A549 (cell line): ENCODE data around the gene PNPLA1. TPM values are rescaled to one million over a fixed set of nuclear protein-coding genes. Genes with fewer than 3 reads are reported as not detected.

Experiments
- ATAC-seq, 2 experiments: fragments of 200-7000 bp in 1 of 2; fragments of >200 bp in 1 of 2; cut with Nextera tagmentation in 1 of 2; cut with Tn5 transposase in 1 of 2; 3 replicates each; pipeline versions ENCODE4 v1.8.0 to v1.9.1; 2018 to 2020; ENCODE audit warnings: mild to moderate bottlenecking in 1 of 2, moderate library complexity in 1 of 2
- CTCF ChIA-PET: fragments of 300-600 bp; sonication (Branson Sonifier 250); formaldehyde crosslinking; extraction: SDS; loops from one replicate; lab custom pipeline; 2021; ENCODE audit warnings: antibody characterized with exemption, inconsistent platforms; lab: Yijun Ruan, JAX
- POLR2A ChIA-PET: fragments of 350-600 bp; formaldehyde crosslinking; extraction: SDS; loops from one replicate; lab custom pipeline; 2021; ENCODE audit warnings: antibody characterized with exemption, inconsistent platforms; lab: Yijun Ruan, JAX
- DNase-seq, 2 experiments: peaks; one replicate each; pipeline versions ENCODE4 v3.0.0 to v3.0.0-alpha.2; 2011 to 2016; ENCODE audit warnings: low read depth in 1 of 2, low spot score in 1 of 2
- FAIRE-seq: peaks from 2 replicates; lab custom pipeline; 2011; peaks lifted over from hg19 to GRCh38; lab: Jason Lieb, UNC
- H3K27ac ChIP-seq, 2 experiments: fragments of >200 bp; sonication (Bioruptor Twin); formaldehyde crosslinking; 3 replicates each; pipeline ENCODE4 v1.5.1; 2016 to 2017
- H3K4me1 ChIP-seq: fragments of >200 bp; sonication (Bioruptor Twin); formaldehyde crosslinking; 3 replicates; pipeline ENCODE4 v1.6.1; 2016
- H3K4me2 ChIP-seq: fragments of >200 bp; sonication (Bioruptor Twin); formaldehyde crosslinking; 3 replicates; pipeline ENCODE4 v1.6.1; 2016
- H3K4me3 ChIP-seq: fragments of >200 bp; sonication (Bioruptor Twin); formaldehyde crosslinking; 3 replicates; pipeline ENCODE4 v1.5.1; 2016
- H3K9me3 ChIP-seq: fragments of >200 bp; sonication (Bioruptor Twin); formaldehyde crosslinking; 3 replicates; pipeline ENCODE4 v1.6.1; 2016
- ATOH8 ChIP-seq: fragments of 250-450 bp; sonication (Bioruptor Pico); IDR thresholded peaks from 2 replicates; pipeline ENCODE4 v1.5.0; 2020; ENCODE audit warnings: low read depth, mild to moderate bottlenecking, moderate library complexity
- BHLHE40 ChIP-seq: IDR thresholded peaks from 2 replicates; pipeline ENCODE4 v1.6.1; 2012; ENCODE audit warnings: low read depth, low read length, inconsistent platforms
- CBX8 ChIP-seq: fragments of 200-600 bp; sonication (generic); IDR thresholded peaks from 2 replicates; pipeline ENCODE4 v1.6.1; 2016
- CHD2 ChIP-seq: fragments of 150-350 bp; IDR thresholded peaks from 2 replicates; pipeline ENCODE4 v1.6.1; 2014; ENCODE audit warnings: low read length; ENCODE audit not compliant: partially characterized antibody
- E2F6 ChIP-seq: IDR thresholded peaks from 2 replicates; pipeline ENCODE4 v1.6.1; 2012; ENCODE audit warnings: low read depth, borderline replicate concordance
- EHF ChIP-seq: fragments of 250-450 bp; sonication (Bioruptor Pico); IDR thresholded peaks from 2 replicates; pipeline ENCODE4 v1.5.0; 2020; ENCODE audit warnings: mild to moderate bottlenecking
- ELK1 ChIP-seq: fragments of 150-350 bp; IDR thresholded peaks from 2 replicates; pipeline ENCODE4 v1.6.1; 2014; ENCODE audit warnings: low read depth, mild to moderate bottlenecking, low read length
- HMGXB4 ChIP-seq: fragments of 250-450 bp; sonication (Bioruptor Pico); IDR thresholded peaks from 2 replicates; pipeline ENCODE4 v1.5.0; 2021; ENCODE audit warnings: mild to moderate bottlenecking, moderate library complexity, borderline replicate concordance
- HOXB13 ChIP-seq: fragments of 250-450 bp; sonication (Bioruptor Pico); IDR thresholded peaks from 2 replicates; pipeline ENCODE4 v1.5.0; 2020; ENCODE audit warnings: low read depth, mild to moderate bottlenecking, moderate library complexity
- HOXB5 ChIP-seq: fragments of 250-450 bp; sonication (Bioruptor Pico); IDR thresholded peaks from 2 replicates; pipeline ENCODE4 v1.5.0; 2020; ENCODE audit warnings: mild to moderate bottlenecking, moderate library complexity
- JUN ChIP-seq, 2 experiments: fragments of >200 bp; sonication (Bioruptor Twin); formaldehyde crosslinking; IDR thresholded peaks; 2 replicates in 1 of 2; 3 replicates in 1 of 2; pipeline ENCODE4 v1.6.1; 2016 to 2017
- KDM1A ChIP-seq: fragments of 200-600 bp; sonication (generic); IDR thresholded peaks from 2 replicates; pipeline ENCODE4 v1.6.1; 2016; ENCODE audit warnings: low read depth, mild to moderate bottlenecking
- MAZ ChIP-seq: fragments of 150-350 bp; IDR thresholded peaks from 2 replicates; pipeline ENCODE4 v1.6.1; 2014; ENCODE audit warnings: antibody characterized with exemption, low read depth, low read length, borderline replicate concordance
- MYC ChIP-seq: IDR thresholded peaks from 2 replicates; pipeline ENCODE4 v1.6.1; 2012; ENCODE audit warnings: mild to moderate bottlenecking, inconsistent platforms, low read length, improper control_type of control experiment, borderline replicate concordance
- RAD21 ChIP-seq, 2 experiments: fragments of >200 bp in 1 of 2; sonication (Bioruptor Twin) in 1 of 2; formaldehyde crosslinking in 1 of 2; IDR thresholded peaks in 1 of 2; conservative IDR thresholded peaks in 1 of 2; 2 replicates in 1 of 2; 3 replicates in 1 of 2; pipeline ENCODE4 v1.6.1; 2012 to 2018; ENCODE audit warnings: inconsistent platforms in 1 of 2
- RFX5 ChIP-seq: fragments of 450-650 bp; IDR thresholded peaks from 2 replicates; pipeline ENCODE4 v1.7.1; 2014; ENCODE audit warnings: antibody characterized with exemption, mild to moderate bottlenecking, moderate library complexity
- RNF2 ChIP-seq: fragments of 200-600 bp; sonication (generic); IDR thresholded peaks from 2 replicates; pipeline ENCODE4 v1.6.1; 2016; ENCODE audit warnings: low read depth, mild to moderate bottlenecking, antibody characterized with exemption, moderate library complexity, borderline replicate concordance
- TP53 ChIP-seq: fragments of 250-450 bp; sonication (Bioruptor Pico); IDR thresholded peaks from 2 replicates; pipeline ENCODE4 v1.5.0; 2021; ENCODE audit warnings: mild to moderate bottlenecking, moderate library complexity
- USF2 ChIP-seq: fragments of 450-650 bp; IDR thresholded peaks from 2 replicates; pipeline ENCODE4 v1.6.1; 2014; ENCODE audit warnings: antibody characterized with exemption
- ZC3H11A ChIP-seq: fragments of 450-650 bp; IDR thresholded peaks from 2 replicates; pipeline ENCODE4 v1.6.1; 2014; ENCODE audit warnings: antibody characterized with exemption, mild to moderate bottlenecking
- ZFP36 ChIP-seq: fragments of 450-650 bp; IDR thresholded peaks from 2 replicates; pipeline ENCODE4 v1.6.1; 2014; ENCODE audit warnings: borderline replicate concordance; ENCODE audit not compliant: partially characterized antibody
- ZNF302 ChIP-seq: fragments of 250-450 bp; sonication (Bioruptor Pico); IDR thresholded peaks from 2 replicates; pipeline ENCODE4 v1.9.0; 2021; ENCODE audit warnings: inconsistent platforms, mild to moderate bottlenecking, moderate library complexity
- WGBS: methylation state at CpG from one replicate; pipeline ENCODE4 v1.1.6; 2017; ENCODE audit errors: missing lambda C conversion rate; 5-methylcytosine and 5-hydroxymethylcytosine counted together
- polyA plus RNA-seq, 4 experiments: library from polyadenylated mRNA; depleted of rRNA in 3 of 4; stranded (reverse); fragments of >200 nt; fragmentation: RNase III in 1 of 4; extraction: RNeasy Plus Mini Kit Qiagen cat#74134 plus additional on column Dnase treatment in 1 of 4; gene quantifications; 2 replicates in 3 of 4; 3 replicates in 1 of 4; pipeline ENCODE4 v1.2.3, GENCODE V29; 2011 to 2017

Gene PNPLA1
- polyA plus RNA-seq, 2 of the 4 experiments (the other 2 are of a cell fraction), result 0.09 TPM; not detected in 1

GRCh38 chr6:36239774-36240173 lies 30.1 kb upstream of the PNPLA1 start:
- Histone ChIP-seq H3K27ac (no peak overlapping the region), H3K4me1 (no peaks in the 10 kb centered on the region), H3K4me2 (no peak overlapping the region), H3K9me3 (no peaks in the 10 kb centered on the region), H3K4me3 (no peak overlapping the region)
- POLR2A ChIA-PET, result no interaction called here
- WGBS, result 74% methylated on average over 5 of the region's 5 CpGs
- TF ChIP-seq E2F6 (no peak), MYC (no peak), CHD2 (no peak), ZNF302 (CRISPR knock-in tag) (no peak)
- ATAC-seq (no peak), FAIRE-seq (no peak), DNase-seq (no peak)
- CTCF ChIA-PET, result no interaction called here

GRCh38 chr6:36241728-36242127 lies 28.1 kb upstream of the PNPLA1 start:
- WGBS, result 60% methylated on average over 10 of the region's 10 CpGs
- TF ChIP-seq E2F6, result no peak
- TF ChIP-seq, all 56 proteins: peak for 0
- Histone ChIP-seq H3K4me1 (no peaks in the 10 kb centered on the region), H3K4me2 (no peak overlapping the region), H3K9me3 (no peaks in the 10 kb centered on the region), H3K4me3 (no peak overlapping the region), H3K27ac (no peak overlapping the region)
- CTCF ChIA-PET, result no interaction called here
- POLR2A ChIA-PET, result interaction anchor here (0.6 kb wide), 1 partner anchor 45 kb away, joined by 3 read pairs; the partner anchor contains the start of gene BRPF3
- ATAC-seq (no peak), DNase-seq (no peak), FAIRE-seq (no peak)

- 79% methylated on average over 4 of the region's 5 CpGs for WGBS
These were observed 27.7 kb upstream of the PNPLA1 start for GRCh38 chr6:36242161-36242560.

GRCh38 chr6:36242626-36243025 lies 27.2 kb upstream of the PNPLA1 start:
- no peaks in the 10 kb centered on the region for H3K4me1 ChIP-seq
- POLR2A ChIA-PET, result interaction anchor here (0.6 kb wide), 1 partner anchor 46 kb away, joined by 3 read pairs; the partner anchor contains the start of gene BRPF3
- CTCF ChIA-PET, result interaction anchor here (1.2 kb wide), 2 partner anchors 98 to 110 kb away, joined by 3 to 4 read pairs; no protein-coding TSS in a partner anchor
- DNase-seq (no peak), FAIRE-seq (no peak), ATAC-seq (no peak)
- 60% methylated on average over 4 of the region's 4 CpGs for WGBS
- H3K4me2 ChIP-seq, result no peak overlapping the region
- H3K27ac ChIP-seq, result no peak overlapping the region
- H3K9me3 ChIP-seq, result no peaks in the 10 kb centered on the region
- H3K4me3 ChIP-seq, result no peak overlapping the region
- no peak for TF ChIP-seq HMGXB4
- TF ChIP-seq HOXB13, result no peak
- no peak for TF ChIP-seq JUN (IDR thresholded peaks at IDR 0.05)
- no peak for TF ChIP-seq CBX8
- no peak for TF ChIP-seq KDM1A
- TF ChIP-seq ELK1, result no peak
- TF ChIP-seq HOXB5 (CRISPR knock-in tag), result no peak
- no peak for TF ChIP-seq RFX5
- TF ChIP-seq EHF (CRISPR knock-in tag), result no peak
- no peak for TF ChIP-seq TP53 (CRISPR knock-in tag)
- no peak for TF ChIP-seq ZFP36
- TF ChIP-seq MAZ, result no peak
- TF ChIP-seq ZC3H11A, result no peak
- TF ChIP-seq RNF2, result no peak
- no peak for TF ChIP-seq BHLHE40
- TF ChIP-seq USF2, result no peak

More at GRCh38 chr6:36242161-36242560, 27.7 kb upstream of the PNPLA1 start:
- no peak for DNase-seq
- TF ChIP-seq ATOH8 (CRISPR knock-in tag), result no peak
- TF ChIP-seq RAD21 (conservative IDR thresholded peaks at IDR 0.05 in 1 of 2, IDR thresholded peaks at IDR 0.05 in 1 of 2), result no peak
- TF ChIP-seq RNF2, result no peak
- TF ChIP-seq HOXB13, result no peak
- Histone ChIP-seq H3K4me1 (no peaks in the 10 kb centered on the region), H3K27ac (no peak overlapping the region), H3K9me3 (no peaks in the 10 kb centered on the region), H3K4me3 (no peak overlapping the region), H3K4me2 (no peak overlapping the region)
- ATAC-seq, result no peak
- POLR2A ChIA-PET, result interaction anchor here (0.6 kb wide), 1 partner anchor 45 kb away, joined by 3 read pairs; the partner anchor contains the start of gene BRPF3
- FAIRE-seq, result no peak
- CTCF ChIA-PET, result interaction anchor here (1.2 kb wide), 1 partner anchor 111 kb away, joined by 3 read pairs; no protein-coding TSS in a partner anchor
